OCI-LY7 (cell line): ENCODE measurements around the gene SPOCK1. TPM values are rescaled to one million over a fixed set of nuclear protein-coding genes. Genes with fewer than 3 reads are reported as not detected.

Experiments
- BruUV-seq: library from RNA; stranded (reverse); fragments of 400-500 nt; replicated peaks from 2 replicates; lab custom pipeline; 2021; lab: Mats Ljungman, UMichigan
- CTCF ChIA-PET: fragments of 300-600 bp; sonication (Branson Sonifier 250); formaldehyde crosslinking; loops from one replicate; lab custom pipeline; 2022; ENCODE audit warnings: antibody characterized with exemption; ENCODE audit not compliant: unreplicated experiment; lab: Charles Lee
- POLR2A ChIA-PET: fragments of 300-600 bp; sonication (Branson Sonifier 250); formaldehyde crosslinking; loops from one replicate; lab custom pipeline; 2022; ENCODE audit warnings: antibody characterized with exemption; lab: Charles Lee
- DNase-seq: peaks from one replicate; pipeline ENCODE4 v3.0.0-alpha.2; 2015; ENCODE audit warnings: low spot score
- H2AFZ ChIP-seq: fragments of 200-600 bp; sonication (generic), shearing (Covaris generic); 2 replicates; pipeline ENCODE4 v1.6.1; 2014; ENCODE audit warnings: mild to moderate bottlenecking, antibody characterized with exemption, low read length, moderate library complexity
- H3K27ac ChIP-seq: fragments of 200-600 bp; sonication (generic); 2 replicates; pipeline ENCODE4 v1.5.1; 2014; ENCODE audit warnings: mixed run types, low read depth, mild to moderate bottlenecking, moderate library complexity, low read length, inconsistent platforms; ENCODE audit not compliant: poor library complexity, severe bottlenecking
- H3K36me3 ChIP-seq: fragments of 200-600 bp; sonication (generic); 2 replicates; pipeline ENCODE4 v1.6.1; 2014; ENCODE audit warnings: mild to moderate bottlenecking, antibody characterized with exemption, low read length, moderate library complexity, mixed read lengths; ENCODE audit not compliant: insufficient read depth
- H3K4me1 ChIP-seq: fragments of 200-600 bp; sonication (generic); 2 replicates; pipeline ENCODE4 v1.5.1; 2014; ENCODE audit warnings: mild to moderate bottlenecking, low read length; ENCODE audit not compliant: insufficient read depth, poor library complexity, severe bottlenecking
- H3K4me2 ChIP-seq: fragments of 200-600 bp; sonication (generic); 2 replicates; pipeline ENCODE4 v1.6.1; 2014; ENCODE audit warnings: mild to moderate bottlenecking, low read length
- H3K4me3 ChIP-seq: fragments of 200-600 bp; sonication (generic); 2 replicates; pipeline ENCODE4 v1.5.1; 2014; ENCODE audit warnings: mild to moderate bottlenecking, low read depth, low read length; ENCODE audit not compliant: poor library complexity, severe bottlenecking
- H3K79me2 ChIP-seq: fragments of 200-600 bp; sonication (generic); 2 replicates; pipeline ENCODE4 v1.6.1; 2016; ENCODE audit warnings: low read depth, mild to moderate bottlenecking, low read length, moderate library complexity, mixed read lengths; ENCODE audit not compliant: insufficient read depth
- H3K9me2 ChIP-seq: fragments of 200-600 bp; sonication (generic); 2 replicates; pipeline ENCODE4 v1.6.1; 2016; ENCODE audit warnings: mild to moderate bottlenecking, low read length, mixed read lengths; ENCODE audit not compliant: insufficient read depth
- H3K9me3 ChIP-seq: fragments of 200-600 bp; sonication (generic); 2 replicates; pipeline ENCODE4 v1.6.1; 2014; ENCODE audit warnings: mild to moderate bottlenecking, mixed run types, low read length, mixed read lengths
- H4K20me1 ChIP-seq: fragments of 200-600 bp; sonication (generic); 2 replicates; pipeline ENCODE4 v1.6.1; 2014; ENCODE audit warnings: mild to moderate bottlenecking, antibody characterized with exemption, low read length, moderate library complexity, mixed read lengths; ENCODE audit not compliant: insufficient read depth
- EZH2phosphoT487 ChIP-seq: fragments of 200-600 bp; sonication (generic); IDR thresholded peaks from 2 replicates; pipeline ENCODE4 v1.6.1; 2018; ENCODE audit warnings: low read depth, borderline replicate concordance, mild to moderate bottlenecking, mixed run types, antibody characterized with exemption, low read length, moderate library complexity, mixed read lengths
- intact Hi-C: fragments of 100-400 bp; cut with micrococcal nuclease; formaldehyde crosslinking; loops from one replicate; pipeline ENCODE4 v1.10.0; 2022; ENCODE audit not compliant: unreplicated experiment
- total RNA-seq, 2 experiments: library from RNA; depleted of rRNA in 1 of 2; stranded (reverse); fragments of >200 nt in 1 of 2; shearing (Covaris generic) in 1 of 2; gene quantifications; 2 replicates each; pipeline ENCODE4 v1.2.3, GENCODE V29; 2014 to 2022
- TF ChIP-seq, protein P1 (sequence below): fragments of 200-600 bp; sonication (generic); conservative IDR thresholded peaks from 2 replicates; pipeline ENCODE4 v1.5.1; 2014; ENCODE audit warnings: mild to moderate bottlenecking, antibody characterized with exemption, low read length, moderate library complexity, mixed read lengths

Gene SPOCK1
- total RNA-seq, 2 experiments from 2014 or later, result 0.29 to 1.5 TPM

DNA sequence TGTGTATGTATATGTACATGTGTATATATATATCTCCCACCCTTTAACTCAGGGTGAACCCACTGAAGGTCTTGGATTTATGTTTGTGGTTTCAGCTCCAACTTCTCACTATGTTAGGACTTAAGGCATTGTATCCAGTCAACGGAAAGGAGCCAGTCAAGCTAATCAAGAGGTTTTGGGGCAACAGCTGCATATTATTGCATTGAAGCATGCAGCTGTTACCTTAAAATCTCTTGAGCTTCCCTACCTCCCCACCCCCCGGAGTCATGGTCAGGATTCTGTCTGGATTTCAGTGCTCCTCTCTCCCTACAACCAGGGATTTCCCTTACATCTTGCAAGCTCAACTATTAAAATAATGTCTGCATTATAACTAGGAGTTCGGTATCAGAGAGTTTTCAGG lies 399.5 kb downstream of the SPOCK1 start:
- Histone ChIP-seq H3K4me3 (no peak overlapping the region), H3K36me3 (no peaks in the 10 kb centered on the region), H3K9me2 (no peaks in the 10 kb centered on the region), H3K4me2 (no peak overlapping the region), H3K79me2 (no peaks in the 10 kb centered on the region), H3K9me3 (no peaks in the 10 kb centered on the region), H3K4me1 (no peaks in the 10 kb centered on the region), H3K27ac (no peak overlapping the region), H2AFZ (no peak overlapping the region), H4K20me1 (no peaks in the 10 kb centered on the region)
- no peak for DNase-seq
- POLR2A ChIA-PET, result interaction anchor here (1.4 to 1.7 kb wide), 3 partner anchors 11 to 21 kb away, joined by 4 to 5 read pairs (median 5); no protein-coding TSS in a partner anchor
- CTCF ChIA-PET, result no interaction called here
- intact Hi-C loops, result no loop called here
- TF ChIP-seq, protein P1, sequence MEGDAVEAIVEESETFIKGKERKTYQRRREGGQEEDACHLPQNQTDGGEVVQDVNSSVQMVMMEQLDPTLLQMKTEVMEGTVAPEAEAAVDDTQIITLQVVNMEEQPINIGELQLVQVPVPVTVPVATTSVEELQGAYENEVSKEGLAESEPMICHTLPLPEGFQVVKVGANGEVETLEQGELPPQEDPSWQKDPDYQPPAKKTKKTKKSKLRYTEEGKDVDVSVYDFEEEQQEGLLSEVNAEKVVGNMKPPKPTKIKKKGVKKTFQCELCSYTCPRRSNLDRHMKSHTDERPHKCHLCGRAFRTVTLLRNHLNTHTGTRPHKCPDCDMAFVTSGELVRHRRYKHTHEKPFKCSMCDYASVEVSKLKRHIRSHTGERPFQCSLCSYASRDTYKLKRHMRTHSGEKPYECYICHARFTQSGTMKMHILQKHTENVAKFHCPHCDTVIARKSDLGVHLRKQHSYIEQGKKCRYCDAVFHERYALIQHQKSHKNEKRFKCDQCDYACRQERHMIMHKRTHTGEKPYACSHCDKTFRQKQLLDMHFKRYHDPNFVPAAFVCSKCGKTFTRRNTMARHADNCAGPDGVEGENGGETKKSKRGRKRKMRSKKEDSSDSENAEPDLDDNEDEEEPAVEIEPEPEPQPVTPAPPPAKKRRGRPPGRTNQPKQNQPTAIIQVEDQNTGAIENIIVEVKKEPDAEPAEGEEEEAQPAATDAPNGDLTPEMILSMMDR, result no peak
- no peak for TF ChIP-seq EZH2phosphoT487
- BruUV-seq, result no TSS peak

DNA sequence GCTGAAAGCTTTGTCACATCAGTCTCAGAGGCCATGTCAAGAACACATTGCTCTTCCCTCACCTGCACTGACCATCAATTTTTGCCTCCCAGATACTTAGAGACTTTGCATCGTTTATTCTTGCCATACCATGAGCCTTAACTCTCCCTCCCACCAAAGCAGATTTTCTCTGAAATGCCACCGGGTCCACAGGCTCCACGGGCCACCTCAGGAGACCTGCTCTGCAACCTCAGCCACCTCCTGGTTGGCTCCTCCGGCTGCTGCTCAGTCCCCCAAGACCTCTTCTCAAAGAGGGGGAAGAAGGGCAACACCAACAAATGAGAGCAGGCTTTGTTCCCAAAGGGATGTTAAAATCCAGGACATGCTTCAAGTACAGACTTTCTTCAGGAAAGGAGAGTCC lies 400.5 kb downstream of the SPOCK1 start:
- ChIA-PET CTCF (no interaction called here), POLR2A (interaction anchor here (1.5 kb wide), 1 partner anchor 20 kb away, joined by 4 read pairs; no protein-coding TSS in a partner anchor)
- Histone ChIP-seq H2AFZ (no peak overlapping the region), H3K4me2 (no peak overlapping the region), H3K9me2 (no peaks in the 10 kb centered on the region), H3K27ac (no peak overlapping the region), H3K4me1 (no peaks in the 10 kb centered on the region), H3K36me3 (no peaks in the 10 kb centered on the region), H4K20me1 (no peaks in the 10 kb centered on the region), H3K4me3 (no peak overlapping the region), H3K79me2 (no peaks in the 10 kb centered on the region), H3K9me3 (no peaks in the 10 kb centered on the region)
- no peak for DNase-seq
- BruUV-seq, result no TSS peak
- TF ChIP-seq EZH2phosphoT487, result no peak
- TF ChIP-seq, protein P1, result no peak
- intact Hi-C loops, result no loop called here

DNA sequence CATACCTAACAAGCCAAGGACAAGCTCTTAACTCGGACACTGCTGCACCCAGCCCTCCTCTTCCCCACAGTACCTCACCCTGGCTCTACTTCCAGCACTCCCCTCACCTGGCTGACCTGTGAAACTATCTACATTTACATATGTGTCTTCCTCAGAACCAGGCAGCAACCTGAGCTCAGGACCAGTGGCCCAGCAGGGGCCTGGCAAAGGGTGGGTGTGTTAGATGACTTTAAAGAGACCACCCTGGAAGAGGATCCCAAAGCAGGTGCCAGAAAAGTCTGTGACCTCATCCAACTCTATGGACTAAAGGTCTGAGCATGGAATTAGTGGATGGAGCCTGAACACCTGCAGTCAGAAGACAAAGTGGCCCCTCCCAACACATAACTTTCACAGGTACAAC lies 400.9 kb downstream of the SPOCK1 start:
- H3K27ac ChIP-seq, result no peak overlapping the region
- no peaks in the 10 kb centered on the region for H4K20me1 ChIP-seq
- TF ChIP-seq, protein P1, result no peak
- TF ChIP-seq EZH2phosphoT487, result no peak
- POLR2A ChIA-PET, result no interaction called here
- no peaks in the 10 kb centered on the region for H3K9me2 ChIP-seq
- no peak overlapping the region for H2AFZ ChIP-seq
- H3K4me3 ChIP-seq, result no peak overlapping the region
- no TSS peak for BruUV-seq
- no peaks in the 10 kb centered on the region for H3K79me2 ChIP-seq
- intact Hi-C loops, result no loop called here
- CTCF ChIA-PET, result no interaction called here
- H3K4me1 ChIP-seq, result no peaks in the 10 kb centered on the region
- no peaks in the 10 kb centered on the region for H3K36me3 ChIP-seq
- DNase-seq, result no peak
- no peak overlapping the region for H3K4me2 ChIP-seq
- no peaks in the 10 kb centered on the region for H3K9me3 ChIP-seq
